OCI-LY7 (cell line): ENCODE data around the gene CYB5A. TPM values are rescaled to one million over a fixed set of nuclear protein-coding genes. Genes with fewer than 3 reads are reported as not detected.
A peak's percentile ranks its signal among the peaks of the same experiment; 100 is the strongest.

Experiments
- BruUV-seq: library from RNA; stranded (reverse); fragments of 400-500 nt; replicated peaks from 2 replicates; lab custom pipeline; 2021; lab: Mats Ljungman, UMichigan
- CTCF ChIA-PET: fragments of 300-600 bp; sonication (Branson Sonifier 250); formaldehyde crosslinking; loops from one replicate; lab custom pipeline; 2022; ENCODE audit warnings: antibody characterized with exemption; ENCODE audit not compliant: unreplicated experiment; lab: Charles Lee
- POLR2A ChIA-PET: fragments of 300-600 bp; sonication (Branson Sonifier 250); formaldehyde crosslinking; loops from one replicate; lab custom pipeline; 2022; ENCODE audit warnings: antibody characterized with exemption; lab: Charles Lee
- DNase-seq: peaks from one replicate; pipeline ENCODE4 v3.0.0-alpha.2; 2015; ENCODE audit warnings: low spot score
- H2AFZ ChIP-seq: fragments of 200-600 bp; sonication (generic), shearing (Covaris generic); 2 replicates; pipeline ENCODE4 v1.6.1; 2014; ENCODE audit warnings: mild to moderate bottlenecking, antibody characterized with exemption, low read length, moderate library complexity
- H3K27ac ChIP-seq: fragments of 200-600 bp; sonication (generic); 2 replicates; pipeline ENCODE4 v1.5.1; 2014; ENCODE audit warnings: mixed run types, low read depth, mild to moderate bottlenecking, moderate library complexity, low read length, inconsistent platforms; ENCODE audit not compliant: poor library complexity, severe bottlenecking
- H3K36me3 ChIP-seq: fragments of 200-600 bp; sonication (generic); 2 replicates; pipeline ENCODE4 v1.6.1; 2014; ENCODE audit warnings: mild to moderate bottlenecking, antibody characterized with exemption, low read length, moderate library complexity, mixed read lengths; ENCODE audit not compliant: insufficient read depth
- H3K4me1 ChIP-seq: fragments of 200-600 bp; sonication (generic); 2 replicates; pipeline ENCODE4 v1.5.1; 2014; ENCODE audit warnings: mild to moderate bottlenecking, low read length; ENCODE audit not compliant: insufficient read depth, poor library complexity, severe bottlenecking
- H3K4me2 ChIP-seq: fragments of 200-600 bp; sonication (generic); 2 replicates; pipeline ENCODE4 v1.6.1; 2014; ENCODE audit warnings: mild to moderate bottlenecking, low read length
- H3K4me3 ChIP-seq: fragments of 200-600 bp; sonication (generic); 2 replicates; pipeline ENCODE4 v1.5.1; 2014; ENCODE audit warnings: mild to moderate bottlenecking, low read depth, low read length; ENCODE audit not compliant: poor library complexity, severe bottlenecking
- H3K79me2 ChIP-seq: fragments of 200-600 bp; sonication (generic); 2 replicates; pipeline ENCODE4 v1.6.1; 2016; ENCODE audit warnings: low read depth, mild to moderate bottlenecking, low read length, moderate library complexity, mixed read lengths; ENCODE audit not compliant: insufficient read depth
- H3K9me2 ChIP-seq: fragments of 200-600 bp; sonication (generic); 2 replicates; pipeline ENCODE4 v1.6.1; 2016; ENCODE audit warnings: mild to moderate bottlenecking, low read length, mixed read lengths; ENCODE audit not compliant: insufficient read depth
- H3K9me3 ChIP-seq: fragments of 200-600 bp; sonication (generic); 2 replicates; pipeline ENCODE4 v1.6.1; 2014; ENCODE audit warnings: mild to moderate bottlenecking, mixed run types, low read length, mixed read lengths
- H4K20me1 ChIP-seq: fragments of 200-600 bp; sonication (generic); 2 replicates; pipeline ENCODE4 v1.6.1; 2014; ENCODE audit warnings: mild to moderate bottlenecking, antibody characterized with exemption, low read length, moderate library complexity, mixed read lengths; ENCODE audit not compliant: insufficient read depth
- CTCF ChIP-seq: fragments of 200-600 bp; sonication (generic); conservative IDR thresholded peaks from 2 replicates; pipeline ENCODE4 v1.5.1; 2014; ENCODE audit warnings: mild to moderate bottlenecking, antibody characterized with exemption, low read length, moderate library complexity, mixed read lengths
- EZH2phosphoT487 ChIP-seq: fragments of 200-600 bp; sonication (generic); IDR thresholded peaks from 2 replicates; pipeline ENCODE4 v1.6.1; 2018; ENCODE audit warnings: low read depth, borderline replicate concordance, mild to moderate bottlenecking, mixed run types, antibody characterized with exemption, low read length, moderate library complexity, mixed read lengths
- intact Hi-C: fragments of 100-400 bp; cut with micrococcal nuclease; formaldehyde crosslinking; loops from one replicate; pipeline ENCODE4 v1.10.0; 2022; ENCODE audit not compliant: unreplicated experiment
- total RNA-seq, 2 experiments: library from RNA; depleted of rRNA in 1 of 2; stranded (reverse); fragments of >200 nt in 1 of 2; shearing (Covaris generic) in 1 of 2; gene quantifications; 2 replicates each; pipeline ENCODE4 v1.2.3, GENCODE V29; 2014 to 2022

The CYB5A gene
- total RNA-seq, 2 experiments from 2014 or later: not detected

- no peak overlapping the region for H3K4me3 ChIP-seq
- H3K79me2 ChIP-seq: no peaks in the 10 kb centered on the region
- H4K20me1 ChIP-seq: no peaks in the 10 kb centered on the region
- H3K27ac ChIP-seq: no peak overlapping the region
- H3K4me2 ChIP-seq: peak overlapping the region; percentile 32; the same call in 1 of the 2 replicates
- no peak overlapping the region for H2AFZ ChIP-seq
- CTCF ChIA-PET: no interaction called here
- no peak for DNase-seq
- intact Hi-C loops: no loop called here
- no peaks in the 10 kb centered on the region for H3K4me1 ChIP-seq
- H3K36me3 ChIP-seq: no peaks in the 10 kb centered on the region
- no TSS peak for BruUV-seq
- TF ChIP-seq CTCF: no peak
- TF ChIP-seq EZH2phosphoT487: no peak
- no peaks in the 10 kb centered on the region for H3K9me2 ChIP-seq
- no peaks in the 10 kb centered on the region for H3K9me3 ChIP-seq
- POLR2A ChIA-PET: no interaction called here
These were observed 737 bp upstream of the CYB5A start for GRCh38 chr18:74292541-74292858.

GRCh38 chr18:74291472-74291770, 342 bp downstream of the CYB5A start:
- CTCF ChIA-PET: no interaction called here
- BruUV-seq: no TSS peak
- Histone ChIP-seq H3K4me3 (no peak overlapping the region), H3K4me1 (no peaks in the 10 kb centered on the region), H3K9me3 (no peaks in the 10 kb centered on the region), H4K20me1 (no peaks in the 10 kb centered on the region), H3K36me3 (no peaks in the 10 kb centered on the region), H3K9me2 (no peaks in the 10 kb centered on the region), H3K79me2 (no peaks in the 10 kb centered on the region), H3K27ac (no peak overlapping the region), H2AFZ (no peak overlapping the region), H3K4me2 (peak overlapping the region; percentile 26; the same call in 1 of the 2 replicates)
- no peak for TF ChIP-seq CTCF
- no peak for TF ChIP-seq EZH2phosphoT487
- no peak for DNase-seq
- POLR2A ChIA-PET: no interaction called here
- intact Hi-C loops: no loop called here

- TF ChIP-seq EZH2phosphoT487 (no peak), CTCF (no peak)
- no peaks in the 10 kb centered on the region for H3K79me2 ChIP-seq
- no peak overlapping the region for H3K4me3 ChIP-seq
- POLR2A ChIA-PET: no interaction called here
- no peaks in the 10 kb centered on the region for H3K4me1 ChIP-seq
- no peak for DNase-seq
- no peaks in the 10 kb centered on the region for H3K9me2 ChIP-seq
- no peak overlapping the region for H2AFZ ChIP-seq
- peak overlapping the region; percentile 26; the same call in 1 of the 2 replicates for H3K4me2 ChIP-seq
- intact Hi-C loops: no loop called here
- H3K9me3 ChIP-seq: no peaks in the 10 kb centered on the region
- no peak overlapping the region for H3K27ac ChIP-seq
- no peaks in the 10 kb centered on the region for H4K20me1 ChIP-seq
- no TSS peak for BruUV-seq
- H3K36me3 ChIP-seq: no peaks in the 10 kb centered on the region
- CTCF ChIA-PET: no interaction called here
These were observed 830 bp downstream of the CYB5A start for GRCh38 chr18:74290794-74291471.
